Measurements from ENCODE around the gene EMSY.
"Not testable (repeated sequence)": the region's sequence is repeated elsewhere in the genome, so short reads cannot be mapped to it uniquely, and the experiment has no call there.

Gene EMSY

GRCh38 chr11:76572181-76572875 lies 127.5 kb downstream of the EMSY start:
- not testable (repeated sequence) for DNase-seq

- no peak for DNase-seq
Measured at GRCh38 chr11:76574406-76574805, 129.6 kb downstream of the EMSY start.

DNA sequence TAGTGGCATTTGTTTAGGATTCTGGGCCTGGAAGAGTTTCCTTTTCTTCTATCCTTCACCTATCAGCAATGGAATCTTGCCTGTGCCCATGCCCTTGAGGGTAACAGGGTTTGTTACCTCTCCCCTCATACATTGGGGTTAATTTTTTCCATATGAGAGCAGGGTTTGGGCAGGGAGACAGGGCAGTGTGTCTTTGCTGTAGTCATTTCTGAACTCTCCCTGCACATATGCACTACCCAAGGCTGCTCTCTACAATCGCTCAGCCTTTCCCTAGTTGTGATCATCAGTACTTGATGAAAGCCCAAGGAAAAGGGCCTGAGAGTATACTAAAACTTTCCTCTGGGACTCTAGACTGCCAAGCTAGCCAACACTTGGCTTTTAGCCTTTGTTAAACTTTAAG lies 130.1 kb downstream of the EMSY start:
- DNase-seq = no peak

DNA sequence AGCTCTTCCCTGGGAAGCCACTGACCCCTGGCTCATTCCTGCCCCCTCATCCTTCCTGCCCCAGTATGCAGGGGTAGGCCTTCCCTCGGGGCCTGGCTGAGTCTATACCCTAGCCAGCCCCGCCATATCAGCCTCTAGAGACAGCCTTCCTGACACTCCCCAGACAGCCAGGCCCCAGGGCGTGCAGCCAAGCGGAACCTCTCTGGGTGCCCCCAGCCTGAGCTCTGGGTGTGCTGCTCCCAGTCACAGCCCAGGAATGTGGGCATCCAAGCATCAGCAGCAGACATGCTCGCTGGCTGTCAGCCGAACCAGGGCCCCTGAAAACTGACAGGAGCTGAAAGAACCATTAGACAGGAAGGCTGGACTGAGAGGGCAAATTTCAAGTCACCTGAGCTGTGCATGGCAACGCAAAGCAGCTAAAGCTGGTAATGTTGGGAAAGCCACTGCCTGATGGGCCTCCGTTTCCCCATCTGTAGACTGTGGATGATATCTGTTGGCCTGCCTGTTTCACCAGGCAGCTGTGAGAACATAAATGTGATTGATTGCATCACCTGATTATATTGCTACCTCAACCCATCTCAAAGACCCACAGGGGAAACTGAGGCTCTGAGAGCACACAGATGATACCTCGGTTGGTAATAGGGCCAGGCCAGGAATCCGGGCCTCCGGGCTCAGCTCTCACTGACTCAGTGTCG lies 132.6 kb downstream of the EMSY start:
- no peak for DNase-seq

GRCh38 chr11:76577921-76578653 lies 133.3 kb downstream of the EMSY start:
- DNase-seq = no peak

- no peak for DNase-seq
Measured at GRCh38 chr11:76578654-76579055, 133.8 kb downstream of the EMSY start.

GRCh38 chr11:76579056-76579751 lies 134.4 kb downstream of the EMSY start:
- DNase-seq = no peak

GRCh38 chr11:76579752-76580151 lies 134.9 kb downstream of the EMSY start:
- no peak for DNase-seq

GRCh38 chr11:76582471-76582870 lies 137.7 kb downstream of the EMSY start:
- not testable (repeated sequence) for DNase-seq

DNA sequence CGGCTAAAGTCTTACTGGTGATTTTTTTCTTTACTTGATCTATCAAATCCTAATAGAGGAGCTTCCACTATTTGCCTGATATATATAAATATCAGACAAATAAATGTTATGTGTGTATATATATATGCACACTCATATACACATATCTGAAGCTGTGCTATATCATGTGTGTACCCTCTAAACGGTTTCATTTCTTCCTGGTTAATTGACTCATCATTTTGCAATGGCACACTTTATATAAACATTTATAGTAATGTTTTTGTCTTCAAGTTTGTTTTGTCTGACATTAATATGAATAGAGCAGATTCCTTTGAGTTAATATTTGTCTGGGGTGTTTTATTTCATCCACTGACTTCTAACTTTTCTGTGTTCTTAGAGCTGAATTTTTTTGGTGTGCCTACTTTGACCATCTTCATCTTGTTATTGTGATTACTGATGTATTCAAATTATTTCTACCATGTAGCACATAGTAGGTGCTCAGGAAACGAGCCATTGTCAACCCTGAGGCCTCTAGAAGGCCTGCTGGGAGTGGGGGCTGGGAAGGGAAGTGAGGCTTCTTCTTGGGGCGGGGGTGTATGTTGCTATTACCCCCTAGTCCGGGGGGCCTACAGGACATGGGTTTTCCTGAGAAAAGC lies 143.1 kb downstream of the EMSY start:
- DNase-seq = no peak

- DNase-seq = no peak
Measured at GRCh38 chr11:76588455-76589325, 143.9 kb downstream of the EMSY start.

DNA sequence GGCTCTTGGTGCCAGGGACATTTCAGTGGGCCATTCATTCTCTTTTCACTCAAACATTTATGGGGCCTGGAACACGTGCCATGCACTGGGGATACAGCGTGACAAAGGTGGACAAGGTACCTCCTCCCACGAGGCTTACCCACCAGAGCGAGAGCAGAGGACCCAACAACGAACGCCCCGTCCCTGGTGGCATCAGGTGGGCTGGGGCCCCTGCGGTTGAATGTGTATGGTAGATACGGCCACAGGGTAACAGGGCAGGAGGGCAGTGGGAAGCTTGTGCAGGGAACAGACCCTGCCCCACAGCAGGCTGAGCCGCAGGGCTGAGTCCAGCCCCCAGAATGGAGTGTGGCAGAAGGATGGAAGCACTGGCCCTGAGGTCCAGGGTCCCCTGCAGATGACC lies 144.7 kb downstream of the EMSY start:
- DNase-seq = no peak

GRCh38 chr11:76589964-76590950 lies 145.4 kb downstream of the EMSY start:
- DNase-seq = no peak

DNA sequence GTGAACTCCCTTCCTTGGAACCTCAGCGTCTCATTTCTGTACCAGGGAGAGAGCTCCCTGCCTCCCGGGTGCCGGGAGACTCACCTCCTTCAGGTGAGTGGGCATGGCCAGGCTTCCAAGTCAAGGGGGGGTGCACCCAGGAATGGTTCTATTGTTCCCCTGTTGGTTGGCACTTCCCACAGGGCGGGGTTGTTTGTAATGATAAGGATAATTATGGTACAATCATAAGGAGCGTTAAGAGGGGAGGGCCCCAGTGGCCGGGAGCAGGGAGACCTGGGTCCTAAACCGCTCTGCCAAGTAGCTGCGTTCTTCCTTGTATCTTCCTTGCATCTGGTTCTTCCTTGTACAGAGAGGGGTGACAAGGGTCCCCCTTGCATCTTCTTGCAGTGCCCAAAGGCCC lies 146.6 kb downstream of the EMSY start:
- no peak for DNase-seq

DNA sequence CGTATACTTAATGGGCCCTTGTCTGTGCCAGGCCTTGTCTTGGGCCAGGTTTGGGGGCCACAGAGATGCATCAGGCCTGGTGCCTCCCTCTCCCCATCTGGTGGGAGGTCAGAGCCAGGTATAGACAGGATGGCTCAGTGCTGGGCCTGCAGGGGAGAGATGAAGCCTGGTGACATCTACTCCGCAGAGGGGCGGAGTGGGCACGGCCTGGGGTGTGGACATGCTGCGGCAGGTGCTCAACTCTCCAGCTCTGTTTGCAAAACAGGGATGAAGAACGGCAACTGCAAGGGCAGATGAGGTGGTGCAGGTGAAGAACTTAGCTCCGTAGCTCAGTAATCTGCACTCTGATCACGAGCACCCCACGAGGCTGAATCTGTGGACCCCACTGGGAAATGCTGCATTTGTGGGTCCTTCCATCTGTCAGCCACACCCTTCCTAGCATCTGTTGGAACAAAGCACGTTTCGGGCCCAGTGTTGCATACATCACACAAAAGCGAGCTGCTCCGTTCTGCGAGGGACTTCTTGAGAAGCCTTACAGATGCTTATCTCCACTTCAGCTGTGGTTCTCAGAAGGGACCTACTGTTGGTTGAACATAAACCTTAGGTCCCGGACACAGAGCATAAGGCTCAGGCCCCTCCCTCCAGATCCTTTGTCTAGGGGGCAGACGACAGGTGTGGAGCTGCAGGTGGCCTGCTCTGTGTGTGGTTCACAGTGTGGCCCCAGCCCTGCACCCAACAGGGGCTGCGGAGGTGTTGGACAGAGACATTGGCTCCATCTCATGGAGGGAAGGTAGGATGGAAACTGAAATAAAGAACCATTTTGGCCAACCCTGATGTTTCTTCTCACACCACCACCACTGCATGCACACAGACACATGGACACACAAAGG lies 147.5 kb downstream of the EMSY start:
- DNase-seq = no peak

- DNase-seq = no peak
Measured at GRCh38 chr11:76592961-76593360, 148.1 kb downstream of the EMSY start.

GRCh38 chr11:76595091-76595490 lies 150.3 kb downstream of the EMSY start:
- not testable (repeated sequence) for DNase-seq

DNA sequence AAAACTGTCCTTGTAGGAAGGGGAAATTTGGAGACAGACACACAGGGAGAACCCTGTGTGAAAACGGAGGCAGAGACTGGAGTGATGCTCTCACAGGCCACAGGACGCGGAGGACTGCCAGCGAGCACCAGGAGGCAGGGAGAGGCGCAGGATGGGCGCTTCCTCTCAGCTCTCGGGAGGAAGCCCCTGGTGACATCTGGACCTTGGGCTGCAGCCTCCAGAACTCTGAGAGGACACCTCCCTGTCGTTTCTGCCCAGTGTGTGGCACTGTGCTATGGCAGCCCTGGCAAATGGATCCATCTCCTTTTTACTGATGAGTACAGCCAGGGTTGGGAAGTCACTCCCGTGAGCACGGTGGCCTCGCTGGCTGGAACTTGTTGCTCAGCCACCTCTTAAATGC lies 151.8 kb downstream of the EMSY start:
- DNase-seq = no peak
